H9 (cell line): Measurements from ENCODE around the gene SPTBN2. TPM values are rescaled to one million over a fixed set of nuclear protein-coding genes. Genes with fewer than 3 reads are reported as not detected.
A peak's percentile ranks its signal among the peaks of the same experiment; 100 is the strongest.

ENCODE experiments used
- DNase-seq: peaks from one replicate; pipeline ENCODE4 v3.0.0-alpha.2; 2017
- H2AFZ ChIP-seq: one replicate; pipeline ENCODE4 v1.6.1; 2013; ENCODE audit warnings: mild to moderate bottlenecking, low read length, control low read depth, moderate library complexity
- H2AK5ac ChIP-seq: 2 replicates; pipeline ENCODE4 v1.6.1; 2013; ENCODE audit warnings: low read length, control low read depth, mixed read lengths; ENCODE audit not compliant: insufficient read length
- H2BK120ac ChIP-seq: one replicate; pipeline ENCODE4 v1.6.1; 2013; ENCODE audit warnings: low read depth, mild to moderate bottlenecking, low read length, control low read depth, inconsistent platforms; ENCODE audit not compliant: poor library complexity, severe bottlenecking
- H2BK12ac ChIP-seq: 2 replicates; pipeline ENCODE4 v1.6.1; 2013; ENCODE audit warnings: low read length, control low read depth, mixed read lengths, low read depth; ENCODE audit not compliant: insufficient read length
- H2BK15ac ChIP-seq: 2 replicates; pipeline ENCODE4 v1.6.1; 2013; ENCODE audit warnings: low read depth, low read length, control low read depth
- H2BK20ac ChIP-seq: one replicate; pipeline ENCODE4 v1.6.1; 2013; ENCODE audit warnings: low read depth, mild to moderate bottlenecking, low read length, control low read depth, inconsistent platforms; ENCODE audit not compliant: poor library complexity, severe bottlenecking
- H2BK5ac ChIP-seq: 2 replicates; pipeline ENCODE4 v1.6.1; 2013; ENCODE audit warnings: low read length, control low read depth, mixed read lengths; ENCODE audit not compliant: insufficient read length
- H3K14ac ChIP-seq: 2 replicates; pipeline ENCODE4 v1.6.1; 2013; ENCODE audit warnings: low read length, control low read depth; ENCODE audit not compliant: insufficient read depth
- H3K18ac ChIP-seq: 2 replicates; pipeline ENCODE4 v1.6.1; 2013; ENCODE audit warnings: low read depth, mild to moderate bottlenecking, mixed read lengths, low read length, control low read depth; ENCODE audit not compliant: insufficient read length
- H3K23ac ChIP-seq: 2 replicates; pipeline ENCODE4 v1.6.1; 2013; ENCODE audit warnings: low read length, control low read depth, mixed read lengths, low read depth; ENCODE audit not compliant: insufficient read length
- H3K23me2 ChIP-seq: 2 replicates; pipeline ENCODE4 v1.6.1; 2013; ENCODE audit warnings: low read depth, mild to moderate bottlenecking, mixed read lengths, low read length, control low read depth; ENCODE audit not compliant: insufficient read length, poor library complexity, severe bottlenecking
- H3K27ac ChIP-seq: 2 replicates; pipeline ENCODE4 v1.5.1; 2013; ENCODE audit warnings: low read length, control low read depth, mixed read lengths, low read depth; ENCODE audit not compliant: insufficient read length
- H3K27me3 ChIP-seq: 2 replicates; pipeline ENCODE4 v1.6.1; 2013; ENCODE audit warnings: low read length, control low read depth, inconsistent platforms; ENCODE audit not compliant: insufficient read depth
- H3K4ac ChIP-seq: 2 replicates; pipeline ENCODE4 v1.6.1; 2013; ENCODE audit warnings: low read depth, mild to moderate bottlenecking, control low read depth, inconsistent platforms, low read length, moderate library complexity
- H3K4me1 ChIP-seq: 2 replicates; pipeline ENCODE4 v1.6.1; 2013; ENCODE audit warnings: low read length, control low read depth, inconsistent platforms; ENCODE audit not compliant: insufficient read depth
- H3K4me2 ChIP-seq: 2 replicates; pipeline ENCODE4 v1.6.1; 2013; ENCODE audit warnings: low read length, control low read depth, mixed read lengths; ENCODE audit not compliant: insufficient read length, insufficient read depth
- H3K56ac ChIP-seq: 2 replicates; pipeline ENCODE4 v1.6.1; 2013; ENCODE audit warnings: low read depth, mild to moderate bottlenecking, mixed read lengths, low read length, control low read depth; ENCODE audit not compliant: insufficient read length
- H3K79me1 ChIP-seq: 2 replicates; pipeline ENCODE4 v1.6.1; 2013; ENCODE audit warnings: low read depth, mild to moderate bottlenecking, moderate library complexity, low read length, control low read depth, inconsistent platforms; ENCODE audit not compliant: insufficient read depth, poor library complexity, severe bottlenecking
- H3K79me2 ChIP-seq: 2 replicates; pipeline ENCODE4 v1.6.1; 2013; ENCODE audit warnings: low read length, control low read depth, inconsistent platforms; ENCODE audit not compliant: insufficient read depth
- H3K9ac ChIP-seq: 2 replicates; pipeline ENCODE4 v1.6.1; 2013; ENCODE audit warnings: low read length, control low read depth, mixed read lengths; ENCODE audit not compliant: insufficient read length; ENCODE audit errors: extremely low read depth
- H3K9me3 ChIP-seq: one replicate; pipeline ENCODE4 v1.6.1; 2013; ENCODE audit warnings: low read depth, low read length, inconsistent platforms; ENCODE audit not compliant: control insufficient read depth
- H3T11ph ChIP-seq: one replicate; pipeline ENCODE4 v1.6.1; 2013; ENCODE audit warnings: mild to moderate bottlenecking, low read length, control low read depth, inconsistent platforms
- H4K20me1 ChIP-seq: one replicate; pipeline ENCODE4 v1.6.1; 2013; ENCODE audit not compliant: control insufficient read depth, insufficient read length, insufficient read depth
- H4K5ac ChIP-seq: 2 replicates; pipeline ENCODE4 v1.6.1; 2013; ENCODE audit warnings: low read depth, mild to moderate bottlenecking, mixed read lengths, low read length, control low read depth; ENCODE audit not compliant: insufficient read length
- H4K8ac ChIP-seq: replicated peaks from 2 replicates; pipeline ENCODE4 v1.6.1; 2013; ENCODE audit warnings: low read length, control low read depth, mixed read lengths, low read depth; ENCODE audit not compliant: insufficient read length
- H4K91ac ChIP-seq: 2 replicates; pipeline ENCODE4 v1.6.1; 2013; ENCODE audit warnings: low read depth, mild to moderate bottlenecking, moderate library complexity, mixed read lengths, low read length, control low read depth; ENCODE audit not compliant: insufficient read length
- H3K27ac Mint-ChIP-seq, 3 experiments: 2 replicates in 2 of 3; 3 replicates in 1 of 3; pipeline ENCODE4 v1.8.0; 2020 to 2021; ENCODE audit warnings: mixed read lengths in 3 of 3, mild to moderate bottlenecking in 1 of 3, moderate library complexity in 1 of 3
- H3K27me3 Mint-ChIP-seq: 2 replicates; pipeline ENCODE4 v1.8.0; 2021; ENCODE audit warnings: low read depth, mild to moderate bottlenecking, moderate library complexity, mixed read lengths
- H3K36me3 Mint-ChIP-seq, 3 experiments: 2 replicates in 2 of 3; 3 replicates in 1 of 3; pipeline ENCODE4 v1.8.0; 2020 to 2021; ENCODE audit warnings: low read depth in 3 of 3, mixed read lengths in 3 of 3; ENCODE audit not compliant: insufficient read depth in 1 of 3
- H3K4me1 Mint-ChIP-seq, 2 experiments: 2 replicates each; pipeline ENCODE4 v1.8.0; 2020; ENCODE audit warnings: mixed read lengths in 2 of 2
- H3K4me3 Mint-ChIP-seq, 2 experiments: 2 replicates in 1 of 2; 3 replicates in 1 of 2; pipeline ENCODE4 v1.8.0; 2020 to 2021; ENCODE audit warnings: mild to moderate bottlenecking in 2 of 2, mixed read lengths in 2 of 2, moderate library complexity in 1 of 2
- H3K9me3 Mint-ChIP-seq, 2 experiments: 2 replicates in 1 of 2; 3 replicates in 1 of 2; pipeline ENCODE4 v1.8.0; 2020; ENCODE audit warnings: mild to moderate bottlenecking in 2 of 2, mixed read lengths in 2 of 2, moderate library complexity in 1 of 2
- CTCF ChIP-seq: fragments of 200-600 bp; sonication (generic); conservative IDR thresholded peaks from 3 replicates; pipeline ENCODE4 v1.8.0; 2021; ENCODE audit warnings: antibody characterized with exemption, mild to moderate bottlenecking
- WGBS: extraction: QIAGEN DNeasy Blood & Tissue Kit; methylation state at CpG from one replicate; pipeline ENCODE4 v1.1.7; 2013; ENCODE audit warnings: missing lambda C conversion rate, low lambda C conversion rate, mixed read lengths; ENCODE audit not compliant: insufficient read length; ENCODE audit errors: extremely low coverage; 5-methylcytosine and 5-hydroxymethylcytosine counted together
- total RNA-seq: library from RNA; stranded (reverse); gene quantifications from 2 replicates; pipeline ENCODE4 v1.2.1, GENCODE V29; 2021

SPTBN2 gene
- total RNA-seq, 1 experiment from 2014 or later, result 80.4 TPM

- Histone ChIP-seq H2BK20ac (no peak overlapping the region), H3K4ac (no peak overlapping the region), H3K9ac (peak overlapping the region; percentile 86), H3K4me1 (no peaks in the 10 kb centered on the region; the same call in 1 of the 2 replicates), H3K4me2 (peak overlapping the region; percentile 97), H2AK5ac (no peak overlapping the region), H2BK120ac (no peak overlapping the region), H3K18ac (peak overlapping the region; percentile 10), H3K23me2 (peaks cover 14% of the 10 kb centered on the region), H3K23ac (peak overlapping the region; percentile 63), H3K14ac (peak overlapping the region; percentile 58; the same call in 1 of the 2 replicates), H4K5ac (no peak overlapping the region), H2BK5ac (no peak overlapping the region), H2AFZ (no peak overlapping the region), H3K27me3 (no peaks in the 10 kb centered on the region), H4K20me1 (no peaks in the 10 kb centered on the region), H3K56ac (peak overlapping the region; percentile 26), H3K79me1 (peaks cover 3% of the 10 kb centered on the region), H3K79me2 (no peaks in the 10 kb centered on the region; the same call in 1 of the 2 replicates), H2BK12ac (no peak overlapping the region), H3K27ac (peak overlapping the region; percentile 50), H4K91ac (no peak overlapping the region), H4K8ac (no peak overlapping the region), H3T11ph (no peak overlapping the region), H2BK15ac (no peak overlapping the region), H3K9me3 (no peaks in the 10 kb centered on the region)
- H3K4me1 Mint-ChIP-seq, result peaks cover 25 to 31% of the 10 kb centered on the region in 2 experiments
- H3K4me3 Mint-ChIP-seq, result peak overlapping the region; percentile 81 to 90
- WGBS, result no CpG with 5 or more reads among the region's 27 CpGs
- H3K9me3 Mint-ChIP-seq, result no peaks in the 10 kb centered on the region
- DNase-seq, result no peak
- H3K27ac Mint-ChIP-seq, result peak overlapping the region; percentile 99 to 100 (median 99)
- peaks cover 0 to 24% (median 20%) of the 10 kb centered on the region in 3 experiments; a peak in 5 of 7 replicates for H3K36me3 Mint-ChIP-seq
- no peaks in the 10 kb centered on the region; the same call in 1 of the 2 replicates for H3K27me3 Mint-ChIP-seq
- no peak for TF ChIP-seq CTCF
Measured at GRCh38 chr11:66676931-66677598, 52.0 kb downstream of the SPTBN2 start.
